DND-41 (cell line): Measurements from ENCODE around the gene ELOVL5.
A peak's percentile ranks its signal among the peaks of the same experiment; 100 is the strongest.

ENCODE experiments used
- ATAC-seq: fragments of 200-7000 bp; cut with Tn5 transposase; 3 replicates; pipeline ENCODE4 v1.9.1; 2021; ENCODE audit warnings: low read depth; ENCODE audit not compliant: insufficient read depth
- DNase-seq: peaks from one replicate; pipeline ENCODE4 v3.0.0-alpha.2; 2020
- H2AFZ ChIP-seq: 2 replicates; pipeline ENCODE4 v1.6.0; 2012; ENCODE audit warnings: low read depth, low read length
- H3K27ac ChIP-seq: 2 replicates; pipeline ENCODE4 v1.5.1; 2012; ENCODE audit warnings: low read length, inconsistent platforms
- H3K27me3 ChIP-seq: fragments of 200-600 bp; sonication (generic); 2 replicates; pipeline ENCODE4 v1.6.0; 2012; ENCODE audit warnings: low read length, mild to moderate bottlenecking, inconsistent platforms; ENCODE audit not compliant: insufficient read depth, poor library complexity
- H3K36me3 ChIP-seq: 2 replicates; pipeline ENCODE4 v1.5.1; 2012; ENCODE audit warnings: low read length, inconsistent platforms; ENCODE audit not compliant: insufficient read depth
- H3K4me1 ChIP-seq: 2 replicates; pipeline ENCODE4 v1.5.1; 2012; ENCODE audit warnings: mild to moderate bottlenecking, low read length; ENCODE audit not compliant: insufficient read depth
- H3K4me2 ChIP-seq: 2 replicates; pipeline ENCODE4 v1.6.0; 2012; ENCODE audit warnings: mild to moderate bottlenecking, moderate library complexity, low read length, inconsistent platforms; ENCODE audit not compliant: insufficient read depth
- H3K4me3 ChIP-seq, 2 experiments: fragments of 200-600 bp in 1 of 2; shearing (Covaris generic) in 1 of 2; 2 replicates each; pipeline ENCODE4 v1.5.1; 2012 to 2016; ENCODE audit warnings: inconsistent platforms in 2 of 2, low read length in 2 of 2, mild to moderate bottlenecking in 2 of 2, low read depth in 1 of 2, moderate library complexity in 1 of 2
- H3K79me2 ChIP-seq: 2 replicates; pipeline ENCODE4 v1.6.0; 2012; ENCODE audit warnings: low read length, inconsistent platforms; ENCODE audit not compliant: insufficient read depth
- H3K9ac ChIP-seq: 2 replicates; pipeline ENCODE4 v1.6.0; 2012; ENCODE audit warnings: low read depth, mild to moderate bottlenecking, inconsistent platforms, low read length, moderate library complexity
- H3K9me3 ChIP-seq: 2 replicates; pipeline ENCODE4 v1.5.1; 2012; ENCODE audit warnings: low read length, moderate library complexity, mild to moderate bottlenecking, inconsistent platforms; ENCODE audit not compliant: insufficient read depth, severe bottlenecking
- H4K20me1 ChIP-seq: 2 replicates; pipeline ENCODE4 v1.6.0; 2012; ENCODE audit warnings: low read length; ENCODE audit not compliant: insufficient read depth
- EZH2 ChIP-seq: IDR thresholded peaks from 3 replicates; pipeline ENCODE4 v1.6.1; 2012; ENCODE audit warnings: borderline replicate concordance, low read depth, mild to moderate bottlenecking, moderate library complexity, low read length, inconsistent platforms; ENCODE audit not compliant: severe bottlenecking
- TF ChIP-seq, protein P1 (sequence below): IDR thresholded peaks from 2 replicates; pipeline ENCODE4 v1.5.1; 2012; ENCODE audit warnings: borderline replicate concordance, low read length, moderate library complexity, mild to moderate bottlenecking; ENCODE audit not compliant: poor library complexity, severe bottlenecking; ENCODE audit errors: extremely low read depth

Gene ELOVL5

DNA sequence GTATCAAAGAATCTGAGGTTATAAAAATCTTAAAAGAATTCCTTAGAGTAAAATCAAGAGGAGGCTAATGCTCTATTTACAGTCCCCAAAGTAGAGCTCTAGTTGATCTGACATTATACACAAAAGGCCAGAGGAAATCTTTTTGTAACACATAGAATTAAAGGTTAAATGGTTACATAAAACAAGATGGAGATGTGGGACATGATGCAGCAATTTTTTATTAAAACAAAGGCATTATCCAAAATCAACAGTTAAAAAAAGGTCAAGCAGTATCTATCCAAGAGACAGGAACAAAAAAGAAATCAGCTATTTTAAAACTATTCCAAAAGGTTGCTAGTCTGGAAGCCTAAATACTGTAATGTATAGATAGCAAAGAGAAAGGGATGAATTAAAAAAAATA is 20.4 kb downstream of the ELOVL5 start:
- H3K4me1 ChIP-seq: peaks cover 24% of the 10 kb centered on the region
- no peaks in the 10 kb centered on the region for H3K27me3 ChIP-seq
- DNase-seq (no peak), ATAC-seq (no peak)
- no peak overlapping the region for H3K4me2 ChIP-seq
- no peak overlapping the region; the same call in 1 of the 2 replicates for H3K27ac ChIP-seq
- no peak for TF ChIP-seq EZH2
- TF ChIP-seq, protein P1, sequence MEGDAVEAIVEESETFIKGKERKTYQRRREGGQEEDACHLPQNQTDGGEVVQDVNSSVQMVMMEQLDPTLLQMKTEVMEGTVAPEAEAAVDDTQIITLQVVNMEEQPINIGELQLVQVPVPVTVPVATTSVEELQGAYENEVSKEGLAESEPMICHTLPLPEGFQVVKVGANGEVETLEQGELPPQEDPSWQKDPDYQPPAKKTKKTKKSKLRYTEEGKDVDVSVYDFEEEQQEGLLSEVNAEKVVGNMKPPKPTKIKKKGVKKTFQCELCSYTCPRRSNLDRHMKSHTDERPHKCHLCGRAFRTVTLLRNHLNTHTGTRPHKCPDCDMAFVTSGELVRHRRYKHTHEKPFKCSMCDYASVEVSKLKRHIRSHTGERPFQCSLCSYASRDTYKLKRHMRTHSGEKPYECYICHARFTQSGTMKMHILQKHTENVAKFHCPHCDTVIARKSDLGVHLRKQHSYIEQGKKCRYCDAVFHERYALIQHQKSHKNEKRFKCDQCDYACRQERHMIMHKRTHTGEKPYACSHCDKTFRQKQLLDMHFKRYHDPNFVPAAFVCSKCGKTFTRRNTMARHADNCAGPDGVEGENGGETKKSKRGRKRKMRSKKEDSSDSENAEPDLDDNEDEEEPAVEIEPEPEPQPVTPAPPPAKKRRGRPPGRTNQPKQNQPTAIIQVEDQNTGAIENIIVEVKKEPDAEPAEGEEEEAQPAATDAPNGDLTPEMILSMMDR: no peak
- peaks cover 26% of the 10 kb centered on the region for H3K36me3 ChIP-seq
- no peaks in the 10 kb centered on the region for H3K9me3 ChIP-seq
- peaks cover 85% of the 10 kb centered on the region for H4K20me1 ChIP-seq
- H3K79me2 ChIP-seq: peaks cover 99% of the 10 kb centered on the region
- H3K4me3 ChIP-seq: no peak overlapping the region
- no peak overlapping the region for H2AFZ ChIP-seq
- H3K9ac ChIP-seq: no peak overlapping the region

DNA sequence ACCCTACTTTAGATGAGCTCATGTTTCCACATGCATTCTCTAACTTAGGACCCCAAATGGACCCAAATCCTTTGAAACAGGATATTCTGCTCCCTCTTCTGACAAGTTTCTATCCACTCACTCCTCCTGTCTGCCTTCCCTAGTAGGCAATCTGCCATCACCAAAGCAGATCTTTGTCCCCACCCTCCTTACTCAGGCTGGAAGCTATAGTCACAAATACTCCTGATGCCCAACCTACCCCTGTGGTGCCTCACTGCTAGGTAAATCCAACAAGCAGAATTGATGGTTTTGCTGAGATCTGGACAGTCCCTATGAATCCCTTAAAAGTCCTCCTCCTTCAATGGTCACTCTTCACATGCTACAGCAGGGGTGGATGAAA is 21.7 kb downstream of the ELOVL5 start:
- no peak overlapping the region for H3K4me2 ChIP-seq
- H3K79me2 ChIP-seq: peaks cover 99% of the 10 kb centered on the region
- peaks cover 14% of the 10 kb centered on the region for H3K36me3 ChIP-seq
- ATAC-seq (no peak), DNase-seq (no peak)
- H3K9ac ChIP-seq: no peak overlapping the region
- H3K4me1 ChIP-seq: peaks cover 27% of the 10 kb centered on the region
- H3K4me3 ChIP-seq: no peak overlapping the region
- no peak overlapping the region for H2AFZ ChIP-seq
- TF ChIP-seq, protein P1: no peak
- TF ChIP-seq EZH2: no peak
- no peaks in the 10 kb centered on the region for H3K27me3 ChIP-seq
- peak overlapping the region; percentile 29; the same call in 1 of the 2 replicates for H3K27ac ChIP-seq
- peaks cover 78% of the 10 kb centered on the region for H4K20me1 ChIP-seq
- H3K9me3 ChIP-seq: no peaks in the 10 kb centered on the region

DNA sequence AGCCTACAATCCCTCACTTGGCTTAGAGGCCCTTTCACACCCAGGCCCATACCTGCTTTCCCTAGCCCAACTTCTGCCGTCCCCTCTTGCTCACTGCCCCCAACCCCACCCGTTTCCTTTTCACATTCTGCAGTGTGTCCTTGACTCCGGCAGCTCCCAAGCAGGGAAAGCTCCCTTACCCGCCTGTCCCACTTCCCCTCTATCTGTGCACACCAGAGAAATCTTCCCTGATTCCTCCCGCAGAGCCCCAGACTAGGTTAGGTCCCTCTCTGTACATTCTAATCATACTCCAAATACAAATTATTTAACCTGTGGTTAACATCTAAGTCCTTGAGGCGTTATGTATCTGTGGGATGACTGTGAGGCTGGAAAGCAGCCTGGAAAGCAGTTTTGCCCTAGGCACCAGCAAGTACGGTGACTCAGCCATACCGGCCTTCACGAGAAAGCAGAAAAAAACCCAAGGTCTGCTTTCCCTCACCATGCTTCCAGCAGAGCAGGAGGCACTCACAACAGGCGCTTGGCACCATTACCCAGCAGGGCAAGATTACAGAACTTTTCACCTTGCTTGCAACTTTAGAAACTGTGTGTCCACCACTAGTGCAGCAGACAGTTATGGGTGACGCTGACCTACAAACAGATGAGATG is 22.3 kb downstream of the ELOVL5 start:
- Histone ChIP-seq H3K4me3 (no peak overlapping the region), H3K36me3 (peaks cover 9% of the 10 kb centered on the region), H3K4me2 (no peak overlapping the region), H3K9ac (no peak overlapping the region), H2AFZ (no peak overlapping the region), H3K9me3 (no peaks in the 10 kb centered on the region), H3K27me3 (no peaks in the 10 kb centered on the region), H3K79me2 (peaks cover 99% of the 10 kb centered on the region), H3K4me1 (peaks cover 27% of the 10 kb centered on the region), H4K20me1 (peaks cover 74% of the 10 kb centered on the region), H3K27ac (peak overlapping the region; percentile 29; the same call in 1 of the 2 replicates)
- peak; percentile 27; the same call in 1 of the 3 replicates for ATAC-seq
- no peak for DNase-seq
- TF ChIP-seq, protein P1: no peak
- no peak for TF ChIP-seq EZH2
